H1 (cell line): ENCODE results near the gene MAP2K5. TPM values are rescaled to one million over a fixed set of nuclear protein-coding genes. Genes with fewer than 3 reads are reported as not detected.

ENCODE experiments used
- CTCF ChIA-PET: fragments of 300-600 bp; sonication (Branson Sonifier 250); formaldehyde crosslinking; loops from one replicate; lab custom pipeline; 2021; ENCODE audit not compliant: partially characterized antibody; lab: Charles Lee
- POLR2A ChIA-PET: fragments of 300-600 bp; sonication (Branson Sonifier 250); formaldehyde crosslinking; loops from one replicate; lab custom pipeline; 2021; ENCODE audit warnings: inconsistent platforms; ENCODE audit not compliant: partially characterized antibody; lab: Charles Lee
- DNase-seq, 2 experiments: peaks; one replicate each; pipeline versions ENCODE4 v3.0.0 to v3.0.0-alpha.2; 2010 to 2022; ENCODE audit warnings: low spot score in 2 of 2, low read depth in 1 of 2, mixed read lengths in 1 of 2
- FAIRE-seq: peaks from 2 replicates; lab custom pipeline; 2011; peaks lifted over from hg19 to GRCh38; lab: Jason Lieb, UNC
- H2AFZ ChIP-seq: 2 replicates; pipeline ENCODE4 v1.8.1; 2012; ENCODE audit warnings: low read length, inconsistent platforms
- H2AK5ac ChIP-seq: 2 replicates; pipeline ENCODE4 v1.6.1; 2013; ENCODE audit warnings: low read depth, low read length
- H2BK120ac ChIP-seq: replicated peaks from 2 replicates; pipeline ENCODE3; 2013; ENCODE audit warnings: low read depth, low read length, inconsistent platforms
- H2BK12ac ChIP-seq: 2 replicates; pipeline ENCODE4 v1.6.1; 2013; ENCODE audit warnings: low read depth, low read length
- H2BK15ac ChIP-seq: 2 replicates; pipeline ENCODE4 v1.6.1; 2013; ENCODE audit warnings: low read length
- H2BK20ac ChIP-seq: 2 replicates; pipeline ENCODE4 v1.6.1; 2013; ENCODE audit warnings: low read length
- H2BK5ac ChIP-seq: 2 replicates; pipeline ENCODE4 v1.6.1; 2013; ENCODE audit warnings: low read depth, low read length
- H3K14ac ChIP-seq: 2 replicates; pipeline ENCODE4 v1.6.1; 2013; ENCODE audit warnings: inconsistent platforms; ENCODE audit not compliant: insufficient read length
- H3K18ac ChIP-seq: 2 replicates; pipeline ENCODE4 v1.6.1; 2013; ENCODE audit warnings: low read length; ENCODE audit errors: extremely low read depth
- H3K23ac ChIP-seq: 2 replicates; pipeline ENCODE4 v1.6.1; 2013; ENCODE audit warnings: inconsistent platforms; ENCODE audit not compliant: insufficient read length
- H3K23me2 ChIP-seq: 2 replicates; pipeline ENCODE4 v1.6.1; 2013; ENCODE audit warnings: low read depth, low read length
- H3K27ac ChIP-seq: 2 replicates; pipeline ENCODE4 v1.6.1; 2011; ENCODE audit warnings: low read depth, low read length, inconsistent platforms
- H3K27me3 ChIP-seq, 4 experiments: replicated peaks in 1 of 4; 1 replicate in 1 of 4; 2 replicates in 3 of 4; pipeline versions ENCODE4 v1.6.1 to v1.8.1; 2011 to 2013; ENCODE audit warnings: low read length in 3 of 4, mild to moderate bottlenecking in 3 of 4, inconsistent platforms in 2 of 4, mixed read lengths in 2 of 4, moderate library complexity in 1 of 4; ENCODE audit not compliant: control insufficient read depth in 3 of 4, insufficient read depth in 3 of 4; ENCODE audit errors: extremely low read depth in 1 of 4
- H3K36me3 ChIP-seq, 4 experiments: 2 replicates each; pipeline versions ENCODE4 v1.6.1 to v1.8.1; 2011 to 2013; ENCODE audit warnings: mild to moderate bottlenecking in 4 of 4, low read length in 3 of 4, moderate library complexity in 2 of 4, control low read depth in 1 of 4, inconsistent platforms in 1 of 4; ENCODE audit not compliant: insufficient read depth in 4 of 4, control insufficient read depth in 2 of 4
- H3K4ac ChIP-seq: replicated peaks from 2 replicates; pipeline ENCODE3; 2013; ENCODE audit warnings: low read length, low read depth, mixed read lengths, inconsistent platforms; ENCODE audit not compliant: insufficient read length
- H3K4me1 ChIP-seq, 4 experiments: replicated peaks in 1 of 4; 1 replicate in 1 of 4; 2 replicates in 3 of 4; pipeline versions ENCODE4 v1.6.1 to v1.8.1; 2011 to 2013; ENCODE audit warnings: low read length in 3 of 4, inconsistent platforms in 2 of 4, mixed read lengths in 1 of 4; ENCODE audit not compliant: insufficient read depth in 4 of 4, control insufficient read depth in 3 of 4
- H3K4me2 ChIP-seq, 2 experiments: 2 replicates each; pipeline versions ENCODE4 v1.6.1 to v1.8.1; 2011 to 2013; ENCODE audit warnings: low read depth in 2 of 2, low read length in 2 of 2, control low read depth in 1 of 2, inconsistent platforms in 1 of 2, mild to moderate bottlenecking in 1 of 2; ENCODE audit not compliant: insufficient read depth in 1 of 2
- H3K4me3 ChIP-seq, 4 experiments: fragments of 200-600, 300-600 bp in 1 of 4; sonication (generic), shearing (Covaris generic), sonication (Bioruptor Twin) in 1 of 4; 2 replicates each; pipeline versions ENCODE4 v1.5.1 to v1.8.1; 2011 to 2016; ENCODE audit warnings: low read length in 4 of 4, low read depth in 3 of 4, control low read depth in 2 of 4, inconsistent platforms in 2 of 4, mild to moderate bottlenecking in 2 of 4, mixed read lengths in 1 of 4, moderate library complexity in 1 of 4; ENCODE audit not compliant: insufficient read depth in 2 of 4; ENCODE audit errors: extremely low read depth in 1 of 4
- H3K56ac ChIP-seq: replicated peaks from 2 replicates; pipeline ENCODE3; 2013; ENCODE audit warnings: low read depth, mild to moderate bottlenecking, mixed read lengths, low read length, inconsistent platforms; ENCODE audit not compliant: insufficient read length
- H3K79me1 ChIP-seq: 2 replicates; pipeline ENCODE4 v1.6.1; 2013; ENCODE audit warnings: low read depth, low read length, control low read depth
- H3K79me2 ChIP-seq, 2 experiments: 2 replicates each; pipeline versions ENCODE4 v1.6.1 to v1.8.1; 2012 to 2013; ENCODE audit warnings: low read length in 2 of 2, mild to moderate bottlenecking in 2 of 2, inconsistent platforms in 1 of 2; ENCODE audit not compliant: insufficient read depth in 2 of 2, control insufficient read depth in 1 of 2
- H3K9ac ChIP-seq, 4 experiments: replicated peaks in 1 of 4; 1 replicate in 1 of 4; 2 replicates in 3 of 4; pipeline versions ENCODE4 v1.6.1 to v1.8.1; 2011 to 2013; ENCODE audit warnings: low read depth in 3 of 4, low read length in 3 of 4, control low read depth in 2 of 4, mild to moderate bottlenecking in 2 of 4, moderate library complexity in 2 of 4, inconsistent platforms in 1 of 4; ENCODE audit errors: extremely low read depth in 1 of 4
- H3K9me3 ChIP-seq, 2 experiments: 2 replicates each; pipeline versions ENCODE4 v1.6.1 to v1.8.1; 2012 to 2013; ENCODE audit warnings: mild to moderate bottlenecking in 2 of 2, moderate library complexity in 2 of 2, control low read depth in 1 of 2, inconsistent platforms in 1 of 2, low read depth in 1 of 2, low read length in 1 of 2, mixed read lengths in 1 of 2; ENCODE audit not compliant: insufficient read depth in 2 of 2
- H4K20me1 ChIP-seq, 2 experiments: replicated peaks in 1 of 2; 2 replicates each; pipeline versions ENCODE3 to v1.8.1; 2011 to 2013; ENCODE audit warnings: inconsistent platforms in 2 of 2, low read length in 2 of 2, mild to moderate bottlenecking in 1 of 2; ENCODE audit not compliant: insufficient read depth in 2 of 2, control insufficient read depth in 1 of 2
- H4K5ac ChIP-seq: 2 replicates; pipeline ENCODE4 v1.6.1; 2013; ENCODE audit warnings: low read length, low read depth, mixed read lengths, inconsistent platforms; ENCODE audit not compliant: insufficient read length
- H4K8ac ChIP-seq: 2 replicates; pipeline ENCODE4 v1.8.0; 2013; ENCODE audit warnings: mild to moderate bottlenecking, moderate library complexity, low read length, inconsistent platforms; ENCODE audit not compliant: insufficient read depth; ENCODE audit errors: extremely low read depth
- H4K91ac ChIP-seq: replicated peaks from 2 replicates; pipeline ENCODE3; 2013; ENCODE audit warnings: low read length, mixed read lengths, inconsistent platforms; ENCODE audit not compliant: insufficient read length
- HDAC6 ChIP-seq: IDR thresholded peaks from one replicate; pipeline ENCODE4 v1.7.1; 2012; ENCODE audit warnings: low read depth, mild to moderate bottlenecking, inconsistent platforms, low read length, moderate library complexity
- KDM5A ChIP-seq: fragments of 200-600 bp; IDR thresholded peaks from 2 replicates; pipeline ENCODE4 v1.7.1; 2012; ENCODE audit warnings: mild to moderate bottlenecking, low read length, inconsistent platforms, mixed read lengths
- NRF1 ChIP-seq: IDR thresholded peaks from 2 replicates; pipeline ENCODE4 v1.6.1; 2011; ENCODE audit warnings: mild to moderate bottlenecking, low read depth, low read length, improper control_type of control experiment
- RAD21 ChIP-seq, 2 experiments: IDR thresholded peaks in 1 of 2; conservative IDR thresholded peaks in 1 of 2; 2 replicates each; pipeline ENCODE4 v1.6.1; 2011; ENCODE audit warnings: low read depth in 2 of 2, low read length in 2 of 2, improper control_type of control experiment in 1 of 2, inconsistent platforms in 1 of 2, mild to moderate bottlenecking in 1 of 2, moderate library complexity in 1 of 2
- TBP ChIP-seq: IDR thresholded peaks from 2 replicates; pipeline ENCODE4 v1.6.1; 2011; ENCODE audit warnings: low read depth, low read length, improper control_type of control experiment
- WGBS, 2 experiments: shearing (Covaris generic) in 1 of 2; methylation state at CpG; one replicate each; pipeline versions ENCODE4 v1.1.6 to v1.1.7; 2013 to 2015; ENCODE audit warnings: low lambda C conversion rate in 2 of 2, mixed read lengths in 2 of 2, inconsistent platforms in 1 of 2, low coverage in 1 of 2, missing lambda C conversion rate in 1 of 2; ENCODE audit not compliant: insufficient replicate concordance in 2 of 2, insufficient coverage in 1 of 2, insufficient read length in 1 of 2; ENCODE audit errors: extremely low coverage in 1 of 2, missing lambda C conversion rate in 1 of 2; 5-methylcytosine and 5-hydroxymethylcytosine counted together
- polyA plus RNA-seq, 7 experiments: library from polyadenylated mRNA; depleted of rRNA in 3 of 7; stranded (reverse) in 5 of 7; unstranded in 2 of 7; fragments of >200 nt in 5 of 7; fragments of 200-250 nt in 2 of 7; gene quantifications; 1 replicate in 5 of 7; 2 replicates in 1 of 7; 4 replicates in 1 of 7; pipeline versions ENCODE4 v1.2.1 to v1.2.3, GENCODE V29; 2011 to 2013; ENCODE audit warnings: missing spikeins in 2 of 7, mixed read lengths in 2 of 7
- total RNA-seq: library from RNA; stranded (reverse); fragmentation: NEBNext Ultra II Directional; extraction: Animal tissue kit (Norgen Biotek cat#: 25700); gene quantifications from 2 replicates; pipeline ENCODE4 v1.2.1, GENCODE V29; 2021

MAP2K5 gene
- total and polyA plus RNA-seq, 2 of the 8 experiments (the other 6 are each of a cell fraction or from before 2014, with no cell fraction given), result 4.4 to 15.8 TPM

DNA sequence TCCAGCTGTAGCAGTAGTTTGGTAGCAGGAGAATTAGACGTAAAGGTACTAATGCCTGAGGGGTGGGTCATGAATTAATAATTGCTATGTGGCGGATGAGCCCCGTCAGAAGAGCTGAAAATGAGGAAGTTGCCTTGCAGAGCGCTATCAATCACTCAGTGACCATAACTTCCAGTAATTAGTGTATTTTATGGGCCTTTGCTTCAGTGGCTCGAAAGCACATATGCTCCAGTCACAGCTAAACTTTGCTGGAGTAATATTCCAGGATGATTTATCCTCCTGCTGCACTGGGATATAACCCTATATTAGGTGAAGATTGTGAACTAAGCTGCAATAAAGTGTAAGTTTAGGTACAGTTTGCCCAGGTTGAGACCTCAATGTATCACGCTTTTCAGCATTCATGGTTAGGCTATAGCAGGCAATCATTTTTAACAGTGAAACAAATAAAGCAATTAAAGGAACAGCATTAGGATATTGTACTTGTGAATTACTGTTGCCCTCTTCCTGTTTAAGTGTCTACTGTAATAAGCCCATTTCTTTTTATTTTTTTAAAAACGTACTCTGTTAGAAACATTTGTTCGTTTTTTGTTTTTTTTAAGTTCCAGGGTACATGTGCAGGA, 178.2 kb downstream of the MAP2K5 start:
- no peaks in the 10 kb centered on the region for H3K4me1 ChIP-seq
- no peaks in the 10 kb centered on the region for H3K9me3 ChIP-seq
- POLR2A ChIA-PET, result interaction anchor here (1.0 kb wide), 1 partner anchor 123 kb away, joined by 3 read pairs; no protein-coding TSS in a partner anchor
- no peak overlapping the region for H2BK20ac ChIP-seq
- no peak overlapping the region for H2BK120ac ChIP-seq
- no peak overlapping the region for H3K4ac ChIP-seq
- no peaks in the 10 kb centered on the region for H3K79me1 ChIP-seq
- no peaks in the 10 kb centered on the region for H3K36me3 ChIP-seq
- no peak overlapping the region for H2BK5ac ChIP-seq
- no peak for DNase-seq
- no peaks in the 10 kb centered on the region for H3K27me3 ChIP-seq
- no peak overlapping the region for H2BK15ac ChIP-seq
- no peak overlapping the region for H4K91ac ChIP-seq
- no peak overlapping the region for H3K23ac ChIP-seq
- no peak overlapping the region for H2AK5ac ChIP-seq
- H3K9ac ChIP-seq, result peak overlapping the region in 1 of 4 experiments; percentile 8; a peak in 1 of 7 replicates
- no peak overlapping the region for H3K4me2 ChIP-seq
- no peak overlapping the region for H3K14ac ChIP-seq
- H4K5ac ChIP-seq, result no peak overlapping the region
- 92% methylated on average over 8 of the region's 8 CpGs; no CpG with 5 or more reads in 1 of the 2 experiments for WGBS, 2 experiments
- CTCF ChIA-PET, result interaction anchor here (1.2 kb wide), 1 partner anchor 11 kb away, joined by 3 read pairs; no protein-coding TSS in a partner anchor
- H3K23me2 ChIP-seq, result no peaks in the 10 kb centered on the region; the same call in 1 of the 2 replicates
- H3K4me3 ChIP-seq, result no peak overlapping the region
- no peaks in the 10 kb centered on the region for H3K79me2 ChIP-seq
- no peak overlapping the region for H3K27ac ChIP-seq
- no peak overlapping the region for H2AFZ ChIP-seq
- H3K18ac ChIP-seq, result no peak overlapping the region
- H2BK12ac ChIP-seq, result no peak overlapping the region
- TF ChIP-seq NRF1 (no peak), TBP (no peak), KDM5A (no peak), HDAC6 (no peak), RAD21 (IDR thresholded peaks at IDR 0.05 in 1 of 2, conservative IDR thresholded peaks at IDR 0.05 in 1 of 2; ENCODE audit: low read depth in 2 of 2, low read length in 2 of 2) (no peak)
- FAIRE-seq, result no peak
- H4K8ac ChIP-seq, result no peak overlapping the region
- H3K56ac ChIP-seq, result no peak overlapping the region
- H4K20me1 ChIP-seq, result no peaks in the 10 kb centered on the region
